HepG2 (cell line): ENCODE measurements around the gene CHRM5. TPM values are rescaled to one million over a fixed set of nuclear protein-coding genes. Genes with fewer than 3 reads are reported as not detected.

Experiments
- ATAC-seq: fragments of 200-7000 bp; cut with Tn5 transposase; 3 replicates; pipeline ENCODE4 v1.9.1; 2020; ENCODE audit warnings: mild to moderate bottlenecking, moderate library complexity
- BruUV-seq: library from RNA; stranded (reverse); fragments of 400-500 nt; replicated peaks from 2 replicates; lab custom pipeline; 2021; lab: Mats Ljungman, UMichigan
- CTCF ChIA-PET: fragments of 300-600 bp; formaldehyde crosslinking; extraction: SDS; loops from one replicate; lab custom pipeline; 2021; ENCODE audit warnings: low total read pairs, inconsistent platforms, low intra/inter-chr PET ratio; lab: Yijun Ruan, JAX
- POLR2A ChIA-PET: fragments of 350-600 bp; sonication (Branson Sonifier 250); formaldehyde crosslinking; loops from one replicate; lab custom pipeline; 2020; ENCODE audit warnings: antibody characterized with exemption, inconsistent platforms; lab: Yijun Ruan, JAX
- DNase-seq: peaks from one replicate; pipeline ENCODE4 v3.0.0-alpha.2; 2015; ENCODE audit warnings: low spot score
- FAIRE-seq: peaks from 3 replicates; lab custom pipeline; 2011; peaks lifted over from hg19 to GRCh38; lab: Jason Lieb, UNC
- H2AFZ ChIP-seq: one replicate; pipeline ENCODE4 v1.6.1; 2011; ENCODE audit warnings: low read length, inconsistent platforms
- H3K27ac ChIP-seq: fragments of 300-600 bp; 3 replicates; pipeline ENCODE4 v1.8.0; 2011; ENCODE audit warnings: mixed run types, mild to moderate bottlenecking, mixed read lengths, low read length, inconsistent platforms; ENCODE audit not compliant: insufficient read depth; ENCODE audit errors: extremely low read length
- H3K27me3 ChIP-seq, 2 experiments: fragments of 200-600 bp in 1 of 2; 2 replicates in 1 of 2; 3 replicates in 1 of 2; pipeline versions ENCODE4 v1.6.0 to v1.8.0; 2011; ENCODE audit warnings: low read length in 2 of 2, mild to moderate bottlenecking in 2 of 2, moderate library complexity in 2 of 2, inconsistent platforms in 1 of 2; ENCODE audit not compliant: insufficient read depth in 2 of 2, control insufficient read depth in 1 of 2
- H3K36me3 ChIP-seq, 2 experiments: fragments of 200-600 bp in 1 of 2; replicated peaks in 1 of 2; 2 replicates in 1 of 2; 3 replicates in 1 of 2; pipeline versions ENCODE4 v1.5.1 to v1.8.0; 2011; ENCODE audit warnings: low read length in 2 of 2, inconsistent platforms in 1 of 2; ENCODE audit not compliant: insufficient read depth in 2 of 2, control insufficient read depth in 1 of 2
- H3K4me1 ChIP-seq: 2 replicates; pipeline ENCODE4 v1.5.1; 2012; ENCODE audit warnings: low read length, inconsistent platforms; ENCODE audit not compliant: insufficient read depth
- H3K4me2 ChIP-seq: 2 replicates; pipeline ENCODE4 v1.6.0; 2011; ENCODE audit warnings: low read depth, low read length, inconsistent platforms
- H3K4me3 ChIP-seq, 3 experiments: fragments of 200-600 bp in 1 of 3; sonication (generic), shearing (Covaris generic) in 1 of 3; replicated peaks in 1 of 3; 2 replicates each; pipeline ENCODE4 v1.5.1; 2011 to 2016; ENCODE audit warnings: low read length in 3 of 3, inconsistent platforms in 2 of 3, low read depth in 2 of 3, mild to moderate bottlenecking in 2 of 3, control low read depth in 1 of 3, mixed read lengths in 1 of 3; ENCODE audit not compliant: insufficient read depth in 1 of 3
- H3K79me2 ChIP-seq: one replicate; pipeline ENCODE4 v1.6.1; 2011; ENCODE audit warnings: low read length, inconsistent platforms; ENCODE audit not compliant: insufficient read depth
- H3K9ac ChIP-seq: 2 replicates; pipeline ENCODE4 v1.6.0; 2011; ENCODE audit warnings: mild to moderate bottlenecking, low read depth, low read length, inconsistent platforms; ENCODE audit not compliant: insufficient read depth
- H3K9me3 ChIP-seq: 2 replicates; pipeline ENCODE4 v1.5.1; 2012; ENCODE audit warnings: mild to moderate bottlenecking, low read length
- H4K20me1 ChIP-seq: 2 replicates; pipeline ENCODE4 v1.6.0; 2011; ENCODE audit warnings: inconsistent platforms, mild to moderate bottlenecking, low read length, moderate library complexity; ENCODE audit not compliant: insufficient read depth
- BCL6 ChIP-seq: IDR thresholded peaks from 2 replicates; pipeline ENCODE4 v1.6.1; 2016; ENCODE audit warnings: missing genetic modification reagents, missing compliant biosample characterization
- BCLAF1 ChIP-seq: fragments of 450-650 bp; IDR thresholded peaks from 2 replicates; pipeline ENCODE4 v1.6.1; 2017; ENCODE audit warnings: mild to moderate bottlenecking
- BRF2 ChIP-seq: sonication (generic); formaldehyde crosslinking; IDR thresholded peaks from 2 replicates; pipeline ENCODE4 v1.8.1; 2022; ENCODE audit warnings: mild to moderate bottlenecking, missing genetic modification reagents
- DNMT1 ChIP-seq: sonication (generic); formaldehyde crosslinking; IDR thresholded peaks from 2 replicates; pipeline ENCODE4 v1.5.1; 2020; ENCODE audit warnings: mild to moderate bottlenecking, missing genetic modification reagents
- FOXP1 ChIP-seq, 2 experiments: fragments of 450-650 bp in 1 of 2; IDR thresholded peaks; 2 replicates each; pipeline ENCODE4 v1.6.1; 2017 to 2018; ENCODE audit warnings: antibody characterized with exemption in 1 of 2
- NR0B2 ChIP-seq: sonication (generic); formaldehyde crosslinking; IDR thresholded peaks from 2 replicates; pipeline ENCODE4 v1.4.0; 2020; ENCODE audit warnings: mild to moderate bottlenecking, missing genetic modification reagents
- PHF20 ChIP-seq: sonication (generic); formaldehyde crosslinking; IDR thresholded peaks from 2 replicates; pipeline ENCODE4 v1.5.0; 2020; ENCODE audit warnings: mild to moderate bottlenecking, missing genetic modification reagents
- ZFP1 ChIP-seq: IDR thresholded peaks from 2 replicates; pipeline ENCODE4 v1.6.1; 2016
- ZMYM4 ChIP-seq: sonication (generic); formaldehyde crosslinking; IDR thresholded peaks from 2 replicates; pipeline ENCODE4 v1.8.1; 2023; ENCODE audit warnings: mild to moderate bottlenecking, missing genetic modification reagents
- ZNF503 ChIP-seq: sonication (generic); formaldehyde crosslinking; IDR thresholded peaks from 2 replicates; pipeline ENCODE4 v1.4.0; 2020; ENCODE audit warnings: missing genetic modification reagents
- ZNF75D ChIP-seq: sonication (generic); formaldehyde crosslinking; IDR thresholded peaks from 2 replicates; pipeline ENCODE4 v1.8.1; 2023; ENCODE audit warnings: missing genetic modification reagents, mild to moderate bottlenecking, borderline replicate concordance
- WGBS: methylation state at CpG from one replicate; pipeline ENCODE4 v1.1.6; 2017; ENCODE audit warnings: low lambda C conversion rate; 5-methylcytosine and 5-hydroxymethylcytosine counted together
- in situ Hi-C: cut with HindIII; loops from 2 replicates; pipeline ENCODE4 v1.10.0; 2017; ENCODE audit warnings: low pct_unique_long_range_greater_than_20kb; ENCODE audit not compliant: extremely low pct_ligation_motif_present
- intact Hi-C: fragments of 100-400 bp; cut with micrococcal nuclease; formaldehyde crosslinking; loops from one replicate; pipeline ENCODE4 v1.10.0; 2022; ENCODE audit not compliant: unreplicated experiment
- polyA plus RNA-seq, 8 experiments: library from polyadenylated mRNA; depleted of rRNA in 3 of 8; stranded (reverse) in 7 of 8; unstranded in 1 of 8; fragments of >200 nt; fragmentation: Illumina TruSeq in 4 of 8; extraction: Trizol in 4 of 8; gene quantifications; 2 replicates each; pipeline versions ENCODE4 v1.2.1 to v1.2.3, GENCODE V29; 2011 to 2016; ENCODE audit warnings: low read depth in 4 of 8, missing spikeins in 1 of 8, mixed read lengths in 1 of 8; ENCODE audit not compliant: insufficient read depth in 1 of 8
- total RNA-seq, 5 experiments: library from RNA; depleted of rRNA; stranded (reverse); fragments of >200 nt; fragmentation: Illumina TruSeq; extraction: Trizol; gene quantifications; 2 replicates each; pipeline ENCODE4 v1.2.3, GENCODE V29; 2016; ENCODE audit warnings: low read depth in 1 of 5

Gene CHRM5
- total and polyA plus RNA-seq, 2 of the 13 experiments (the other 11 are each of a cell fraction or from before 2014, with no cell fraction given) = not detected

- no peaks in the 10 kb centered on the region for H3K27me3 ChIP-seq
- BruUV-seq = no TSS peak
- 80% methylated on average over 4 of the region's 4 CpGs for WGBS
- no peaks in the 10 kb centered on the region for H3K79me2 ChIP-seq
- H3K4me3 ChIP-seq = no peak overlapping the region
- DNase-seq = no peak
- H3K4me1 ChIP-seq = no peaks in the 10 kb centered on the region
- in situ Hi-C loops (no loop called here), intact Hi-C loops (no loop called here)
- CTCF ChIA-PET = no interaction called here
- no peak overlapping the region for H3K27ac ChIP-seq
- POLR2A ChIA-PET = no interaction called here
- no peaks in the 10 kb centered on the region for H4K20me1 ChIP-seq
- no peaks in the 10 kb centered on the region for H3K9me3 ChIP-seq
- H3K9ac ChIP-seq = no peak overlapping the region
- H3K36me3 ChIP-seq = no peaks in the 10 kb centered on the region
- ATAC-seq = no peak
- FAIRE-seq = no peak
- H3K4me2 ChIP-seq = no peak overlapping the region
- H2AFZ ChIP-seq = no peak overlapping the region
- TF ChIP-seq ZFP1 (CRISPR knock-in tag) (no peak), NR0B2 (no peak), ZNF75D (no peak), PHF20 (no peak), BRF2 (CRISPR knock-in tag) (no peak), ZNF503 (CRISPR knock-in tag) (no peak), BCL6 (CRISPR knock-in tag) (0 out of 2 replicates have a peak, but pooled peaks have one; percentile 25), DNMT1 (CRISPR knock-in tag) (no peak), BCLAF1 (no peak), FOXP1 (IDR thresholded peaks at IDR 0.05) (no peak), FOXP1 (CRISPR knock-in tag; IDR thresholded peaks at IDR 0.05) (peak; percentile 21; the same call in 1 of the 2 replicates), ZMYM4 (CRISPR knock-in tag) (no peak)
Measured at GRCh38 chr15:33941279-33942063, 26.8 kb upstream of the CHRM5 start.
